Heart left ventricle (tissue), 16 donors: ENCODE measurements around the gene CLINT1. TPM values are rescaled to one million over a fixed set of nuclear protein-coding genes. Genes with fewer than 3 reads are reported as not detected.

ENCODE experiments used
- ATAC-seq, 4 donors: fragments of 200-7000 bp; cut with Tn5 transposase; one replicate each; pipeline ENCODE4 v1.9.1; 2020 to 2022; ENCODE audit warnings: moderate library complexity in 4 of 4, mild to moderate bottlenecking in 3 of 4, moderate number of reproducible peaks in 1 of 4
- DNase-seq, 5 donors: peaks; one replicate each; pipeline ENCODE4 v3.0.0-alpha.2; 2020
- H3K27ac ChIP-seq, 12 donors: fragments of 200-600 bp; sonication (generic) in 4 of 12; one replicate each; pipeline versions ENCODE4 v1.5.0 to v1.8.0; 2016 to 2022; ENCODE audit warnings: mild to moderate bottlenecking in 2 of 12
- H3K27me3 ChIP-seq, 9 donors: fragments of 200-600 bp; sonication (generic) in 2 of 9; one replicate each; pipeline versions ENCODE4 v1.5.1 to v1.8.0; 2016 to 2022; ENCODE audit warnings: mild to moderate bottlenecking in 3 of 9
- H3K36me3 ChIP-seq, 9 donors: fragments of 200-600 bp; sonication (generic) in 2 of 9; one replicate each; pipeline versions ENCODE4 v1.5.0 to v1.8.0; 2018 to 2022; ENCODE audit warnings: mild to moderate bottlenecking in 2 of 9
- H3K4me1 ChIP-seq, 12 donors: fragments of 200-600 bp; sonication (generic) in 4 of 12; one replicate each; pipeline versions ENCODE4 v1.5.0 to v1.8.0; 2016 to 2022; ENCODE audit warnings: mild to moderate bottlenecking in 3 of 12
- H3K4me3 ChIP-seq, 12 donors: fragments of 200-600 bp; sonication (generic) in 4 of 12; one replicate each; pipeline versions ENCODE4 v1.5.0 to v1.8.0; 2017 to 2022; ENCODE audit warnings: mild to moderate bottlenecking in 9 of 12, moderate library complexity in 4 of 12
- H3K9me3 ChIP-seq, 12 donors: fragments of 200-600 bp; sonication (generic) in 4 of 12; one replicate each; pipeline versions ENCODE4 v1.5.0 to v1.8.0; 2016 to 2022; ENCODE audit warnings: mild to moderate bottlenecking in 1 of 12
- POLR2A ChIP-seq, 2 donors: fragments of 450-650 bp; IDR thresholded peaks; one replicate each; pipeline ENCODE4 v1.6.1; 2017; ENCODE audit warnings: antibody characterized with exemption in 2 of 2, mild to moderate bottlenecking in 2 of 2, moderate library complexity in 2 of 2
- WGBS, 4 donors: extraction: QIAGEN DNeasy Blood & Tissue Kit in 2 of 4; methylation state at CpG; one replicate each; pipeline versions ENCODE4 v1.1.5 to v1.1.7; 2013 to 2018; 5-methylcytosine and 5-hydroxymethylcytosine counted together
- intact Hi-C, 10 donors: fragments of 100-400 bp; cut with DNase I; formaldehyde crosslinking; loops; one replicate each; pipeline versions ENCODE4 v1.11.1 to v1.14.2; 2022
- polyA plus RNA-seq, 2 donors: library from polyadenylated mRNA; stranded (reverse); fragments of 200-250 nt; gene quantifications; one replicate each; pipeline ENCODE4 v1.2.3, GENCODE V29; 2013
- total RNA-seq, 9 donors: library from RNA; depleted of rRNA in 2 of 9; stranded (reverse); fragments of >200 nt in 2 of 9; fragmentation: NEBNext Ultra II Directional in 3 of 9; extraction: Animal tissue kit (Norgen Biotek cat#: 25700) in 3 of 9; gene quantifications; one replicate each; pipeline versions ENCODE4 v1.1.0 to v1.2.4, GENCODE V29; 2016 to 2023
- TF ChIP-seq, protein P1 (sequence below), 12 donors: fragments of 200-600 bp; sonication (generic) in 4 of 12; IDR thresholded peaks; one replicate each; pipeline versions ENCODE4 v1.5.0 to v1.8.0; 2018 to 2022; ENCODE audit warnings: antibody characterized with exemption in 12 of 12, mild to moderate bottlenecking in 5 of 12
- donor health status: ischemic (EF 13 %, LVEDD 7.1; RV severe dilation, severe dysfunction).
- donor health status: healthy with polysubstance abuse.
- donor health status: DM: no; HTN: yes; CAD: no.
- donor health status: DM: no; HTN: no; CAD: no.
- donor health status: ischemic (EF 25% LVEDD 6.9; RV normal size, moderate dysfunction).
- donor health status: ischemic (EF 25% LVEDD 5.7; RV mildly dilated, moderate dysfunction).
- donor health status: healthy.
- donor health status: DM: yes; HTN: yes; CAD: no.
- donor health status: ischemic (EF 35%, LVEDD 5.7; RV mildly dilated, moderate dysfunction).
- donor health status: nonischemic (EF 11% LVEDD 7.7; RV severe dilation, severe dysfunction).
- donor health status: DM: yes; HTN: yes; CAD: no.
- donor health status: PGD.
- donor health status: ischemic (EF 29% LVEDD 5.4; RV normal size, mild dysfunction).
- donor health status: nonischemic (EF 23%, LVEDD 6.1; RV moderate dilation, normal function).

The CLINT1 gene
- total and polyA plus RNA-seq, 11 donors, result 13.0 to 84.8 (median 48.7) TPM

GRCh38 chr5:157739388-157740228 lies 119.3 kb downstream of the CLINT1 start:
- Histone ChIP-seq H3K9me3 (no peaks in the 10 kb centered on the region), H3K36me3 (peaks cover 0 to 54% (median 50%) of the 10 kb centered on the region in 9 donors), H3K27ac (no peak overlapping the region), H3K27me3 (no peaks in the 10 kb centered on the region), H3K4me1 (peaks cover 0 to 11% (median 4%) of the 10 kb centered on the region in 12 donors), H3K4me3 (no peak overlapping the region)
- intact Hi-C loops, result loop anchor here in 6 of 10 donors (5.0 to 10.0 kb wide), 5 partner anchors 72 to 595 kb away; partner anchors contain the start of gene MED7 (in 1 of the 6)
- no peak for ATAC-seq
- 87 to 88% (median 88%) methylated on average over 12 of the region's 12 CpGs for WGBS, 4 donors
- no peak for DNase-seq
- no peak for TF ChIP-seq POLR2A (IDR thresholded peaks at IDR 0.05)
- TF ChIP-seq, protein P1, sequence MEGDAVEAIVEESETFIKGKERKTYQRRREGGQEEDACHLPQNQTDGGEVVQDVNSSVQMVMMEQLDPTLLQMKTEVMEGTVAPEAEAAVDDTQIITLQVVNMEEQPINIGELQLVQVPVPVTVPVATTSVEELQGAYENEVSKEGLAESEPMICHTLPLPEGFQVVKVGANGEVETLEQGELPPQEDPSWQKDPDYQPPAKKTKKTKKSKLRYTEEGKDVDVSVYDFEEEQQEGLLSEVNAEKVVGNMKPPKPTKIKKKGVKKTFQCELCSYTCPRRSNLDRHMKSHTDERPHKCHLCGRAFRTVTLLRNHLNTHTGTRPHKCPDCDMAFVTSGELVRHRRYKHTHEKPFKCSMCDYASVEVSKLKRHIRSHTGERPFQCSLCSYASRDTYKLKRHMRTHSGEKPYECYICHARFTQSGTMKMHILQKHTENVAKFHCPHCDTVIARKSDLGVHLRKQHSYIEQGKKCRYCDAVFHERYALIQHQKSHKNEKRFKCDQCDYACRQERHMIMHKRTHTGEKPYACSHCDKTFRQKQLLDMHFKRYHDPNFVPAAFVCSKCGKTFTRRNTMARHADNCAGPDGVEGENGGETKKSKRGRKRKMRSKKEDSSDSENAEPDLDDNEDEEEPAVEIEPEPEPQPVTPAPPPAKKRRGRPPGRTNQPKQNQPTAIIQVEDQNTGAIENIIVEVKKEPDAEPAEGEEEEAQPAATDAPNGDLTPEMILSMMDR (IDR thresholded peaks at IDR 0.05), result no peak

DNA sequence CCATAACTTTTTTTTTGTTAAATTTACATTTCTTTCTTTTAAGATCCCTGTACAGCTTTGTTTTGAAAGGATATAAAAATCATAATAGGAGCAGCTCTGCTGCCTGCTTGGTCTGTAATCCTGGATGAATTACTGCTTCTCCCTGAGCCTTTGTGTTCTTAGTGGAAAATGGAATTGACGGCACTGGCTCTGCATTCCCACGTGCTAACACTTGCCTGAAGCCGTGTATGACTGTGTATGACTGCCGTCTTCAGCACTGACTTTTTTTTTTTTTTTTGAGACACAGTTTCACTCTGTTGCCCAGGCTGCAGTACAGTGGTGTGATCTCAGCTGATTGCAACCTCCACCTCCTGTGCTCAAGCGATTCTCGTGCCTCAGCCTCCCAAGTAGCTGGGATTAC lies 123.0 kb downstream of the CLINT1 start:
- Histone ChIP-seq H3K36me3 (peaks cover 0 to 73% (median 63%) of the 10 kb centered on the region in 9 donors), H3K4me1 (peaks cover 0 to 8% (median 5%) of the 10 kb centered on the region in 12 donors), H3K4me3 (no peak overlapping the region), H3K27ac (no peak overlapping the region), H3K9me3 (no peaks in the 10 kb centered on the region), H3K27me3 (no peaks in the 10 kb centered on the region)
- ATAC-seq (no peak), DNase-seq (no peak)
- intact Hi-C loops, result no loop called here
- TF ChIP-seq POLR2A (IDR thresholded peaks at IDR 0.05), result no peak
- 85 to 90% (median 88%) methylated on average over 6 of the region's 6 CpGs for WGBS, 4 donors

Other genes with a start within 250 kb of the CLINT1 start
- gene SOX30, start 206.7 kb downstream of the CLINT1 start, total RNA-seq, result under 1 TPM in 4 of 9 donors, not detected in 5; 0.11 to 0.48 (median 0.19) TPM
- under 1 TPM; 0.08 to 0.11 TPM for gene SOX30, start 206.7 kb downstream of the CLINT1 start, polyA plus RNA-seq
- gene C5orf52, start 187.6 kb downstream of the CLINT1 start, total RNA-seq, result not detected
- not detected for gene C5orf52, start 187.6 kb downstream of the CLINT1 start, polyA plus RNA-seq
- 1 to 10 TPM; 3.7 to 8.5 (median 5.0) TPM for gene THG1L, start 127.7 kb downstream of the CLINT1 start, total RNA-seq
- gene THG1L, start 127.7 kb downstream of the CLINT1 start, polyA plus RNA-seq, result 1 to 10 TPM; 5.4 to 7.5 TPM
- 1 to 10 TPM in 8 of 9 donors, under 1 TPM in 1; 0.97 to 3.1 (median 1.9) TPM for gene LSM11, start 115.4 kb downstream of the CLINT1 start, total RNA-seq
- 1 to 10 TPM in 1 of 2 donors, under 1 TPM in 1; 0.42 to 2.9 TPM for gene LSM11, start 115.4 kb downstream of the CLINT1 start, polyA plus RNA-seq